ENCODE data around the gene DISP2. TPM values are rescaled to one million over a fixed set of nuclear protein-coding genes. Genes with fewer than 3 reads are reported as not detected.

Gene DISP2
- total RNA-seq, 1 experiment from 2014 or later, result not detected

GRCh38 chr15:40355976-40356585 is 1.9 kb upstream of the DISP2 start:
- in situ Hi-C loops (cut with HindIII; ENCODE audit: low pct_unique_long_range_greater_than_20kb, low sequenced_read_pairs), result no loop called here
- DNase-seq (ENCODE audit: low read depth), result no peak

GRCh38 chr15:40357246-40357645 is 773 bp upstream of the DISP2 start:
- in situ Hi-C loops (cut with HindIII; ENCODE audit: low pct_unique_long_range_greater_than_20kb, low sequenced_read_pairs), result no loop called here
- no peak for DNase-seq (ENCODE audit: low read depth)

GRCh38 chr15:40358471-40359353 is 693 bp downstream of the DISP2 start:
- DNase-seq (ENCODE audit: low read depth), result no peak
- in situ Hi-C loops (cut with HindIII; ENCODE audit: low pct_unique_long_range_greater_than_20kb, low sequenced_read_pairs), result no loop called here

GRCh38 chr15:40360015-40360414 is 2.0 kb downstream of the DISP2 start:
- DNase-seq (ENCODE audit: low read depth), result no peak
- in situ Hi-C loops (cut with HindIII; ENCODE audit: low pct_unique_long_range_greater_than_20kb, low sequenced_read_pairs), result no loop called here

GRCh38 chr15:40361640-40362039 is 3.6 kb downstream of the DISP2 start:
- in situ Hi-C loops (cut with HindIII; ENCODE audit: low pct_unique_long_range_greater_than_20kb, low sequenced_read_pairs), result no loop called here
- DNase-seq (ENCODE audit: low read depth), result no peak

- in situ Hi-C loops (cut with HindIII; ENCODE audit: low pct_unique_long_range_greater_than_20kb, low sequenced_read_pairs), result no loop called here
- DNase-seq (ENCODE audit: low read depth), result no peak
Measured at GRCh38 chr15:40363611-40364010, 5.6 kb downstream of the DISP2 start.

GRCh38 chr15:40364251-40364650 is 6.2 kb downstream of the DISP2 start:
- DNase-seq (ENCODE audit: low read depth), result no peak
- in situ Hi-C loops (cut with HindIII; ENCODE audit: low pct_unique_long_range_greater_than_20kb, low sequenced_read_pairs), result no loop called here

GRCh38 chr15:40365016-40365415 is 7.0 kb downstream of the DISP2 start:
- DNase-seq (ENCODE audit: low read depth), result no peak
- in situ Hi-C loops (cut with HindIII; ENCODE audit: low pct_unique_long_range_greater_than_20kb, low sequenced_read_pairs), result no loop called here

GRCh38 chr15:40365624-40366456 is 7.8 kb downstream of the DISP2 start:
- in situ Hi-C loops (cut with HindIII; ENCODE audit: low pct_unique_long_range_greater_than_20kb, low sequenced_read_pairs), result no loop called here

GRCh38 chr15:40366457-40367370 is 8.7 kb downstream of the DISP2 start:
- DNase-seq (ENCODE audit: low read depth), result no peak
- in situ Hi-C loops (cut with HindIII; ENCODE audit: low pct_unique_long_range_greater_than_20kb, low sequenced_read_pairs), result no loop called here

More at GRCh38 chr15:40365624-40366456, 7.8 kb downstream of the DISP2 start:
- no peak for DNase-seq (ENCODE audit: low read depth)

GRCh38 chr15:40367371-40367685 is 9.3 kb downstream of the DISP2 start:
- in situ Hi-C loops (cut with HindIII; ENCODE audit: low pct_unique_long_range_greater_than_20kb, low sequenced_read_pairs), result no loop called here

GRCh38 chr15:40367686-40368611 is 9.9 kb downstream of the DISP2 start:
- in situ Hi-C loops (cut with HindIII; ENCODE audit: low pct_unique_long_range_greater_than_20kb, low sequenced_read_pairs), result no loop called here
- DNase-seq (ENCODE audit: low read depth), result peak; percentile 76

More at GRCh38 chr15:40367371-40367685, 9.3 kb downstream of the DISP2 start:
- DNase-seq (ENCODE audit: low read depth), result no peak

- in situ Hi-C loops (cut with HindIII; ENCODE audit: low pct_unique_long_range_greater_than_20kb, low sequenced_read_pairs), result no loop called here
- DNase-seq (ENCODE audit: low read depth), result no peak
Measured at GRCh38 chr15:40368719-40369473, 10.9 kb downstream of the DISP2 start.

GRCh38 chr15:40369474-40369869 is 11.5 kb downstream of the DISP2 start:
- DNase-seq (ENCODE audit: low read depth), result no peak
- in situ Hi-C loops (cut with HindIII; ENCODE audit: low pct_unique_long_range_greater_than_20kb, low sequenced_read_pairs), result no loop called here

- DNase-seq (ENCODE audit: low read depth), result no peak
- in situ Hi-C loops (cut with HindIII; ENCODE audit: low pct_unique_long_range_greater_than_20kb, low sequenced_read_pairs), result no loop called here
Measured at GRCh38 chr15:40369971-40370370, 12.0 kb downstream of the DISP2 start.

- DNase-seq (ENCODE audit: low read depth), result no peak
- in situ Hi-C loops (cut with HindIII; ENCODE audit: low pct_unique_long_range_greater_than_20kb, low sequenced_read_pairs), result no loop called here
Measured at GRCh38 chr15:40372981-40373380, 15.0 kb downstream of the DISP2 start.

Measured in Caki2 (cell line).